Limb (tissue), 2 donors: Measurements from ENCODE around the gene EXOSC6.
A peak's percentile ranks its signal among the peaks of the same experiment; 100 is the strongest.
"Not testable (repeated sequence)": the region's sequence is repeated elsewhere in the genome, so short reads cannot be mapped to it uniquely, and the experiment has no call there.

Experiments used
- DNase-seq, 2 donors: peaks; one replicate each; pipeline ENCODE4 v3.0.0-alpha.2; 2016; ENCODE audit errors: extremely low spot score in 2 of 2

The EXOSC6 gene

DNA sequence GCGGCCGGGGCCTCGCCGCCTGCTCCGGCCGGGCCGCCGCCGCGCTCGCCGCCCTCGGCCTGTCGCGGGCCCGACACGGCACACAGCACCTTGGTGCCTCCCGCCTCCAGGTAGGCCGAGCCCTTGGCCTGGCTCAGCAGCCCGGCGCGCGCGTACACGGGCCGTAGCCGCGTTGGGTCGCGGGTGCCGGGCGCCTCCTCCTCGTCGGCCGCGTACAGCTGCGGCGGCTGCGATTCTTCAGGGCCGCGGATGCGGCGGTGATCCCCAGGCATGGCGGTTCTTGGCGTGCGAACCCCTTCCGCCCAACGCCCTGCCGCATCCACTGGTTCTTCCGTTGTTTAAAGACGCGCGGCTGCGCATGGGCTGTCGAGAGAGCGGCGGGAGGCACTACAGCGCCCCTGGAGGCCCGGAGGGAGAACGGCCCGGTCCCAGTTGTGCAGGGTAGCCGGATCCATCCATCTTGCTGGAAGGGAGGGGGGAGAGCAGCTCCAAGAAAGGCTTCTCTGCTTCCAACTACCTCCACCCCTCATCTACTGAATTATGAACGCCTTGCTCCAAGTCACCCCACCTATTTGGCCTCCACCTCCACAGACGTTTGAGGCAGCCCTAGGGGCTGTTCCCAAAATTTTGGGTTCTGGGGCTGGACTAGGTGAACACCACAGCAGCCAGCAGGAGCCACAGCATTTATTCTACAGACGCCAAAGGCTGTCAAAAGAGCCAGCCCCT, at the start of gene EXOSC6:
TSS of gene EXOSC6 (minus strand) at position 312 of the 726 bp plus-strand sequence. CDS start at position 272, 40 bp downstream.
- peak; percentile 94 for DNase-seq

GRCh38 chr16:70301121-70301520, 49.4 kb upstream of the EXOSC6 start:
- no peak for DNase-seq

- DNase-seq = peak; percentile 73 to 87
Measured at GRCh38 chr16:70298988-70299938, 47.5 kb upstream of the EXOSC6 start, which contains the start of gene DDX19B. DDX19B (plus strand) TSS chr16:70299186; CDS start chr16:70299298, 112 bp downstream.

DNA sequence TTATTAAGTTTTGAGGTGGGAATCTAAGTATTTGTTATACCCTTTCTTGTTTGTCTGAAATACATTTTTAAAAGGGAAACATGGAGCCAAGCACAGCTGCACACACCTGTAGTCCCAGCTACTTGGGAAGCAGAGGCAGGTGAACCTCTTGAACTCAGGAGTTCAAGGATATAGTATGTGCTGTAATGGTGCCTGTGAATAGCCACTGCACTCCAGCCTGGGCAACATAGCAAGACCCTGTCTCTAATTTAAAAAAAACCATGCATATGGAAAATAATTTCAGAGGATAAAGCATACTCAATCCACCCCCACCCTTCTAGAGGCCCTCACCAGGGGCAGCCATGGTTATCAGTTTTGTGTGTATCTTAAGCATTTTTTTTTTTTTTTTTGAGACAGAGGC, 43.9 kb upstream of the EXOSC6 start:
- no peak for DNase-seq

DNA sequence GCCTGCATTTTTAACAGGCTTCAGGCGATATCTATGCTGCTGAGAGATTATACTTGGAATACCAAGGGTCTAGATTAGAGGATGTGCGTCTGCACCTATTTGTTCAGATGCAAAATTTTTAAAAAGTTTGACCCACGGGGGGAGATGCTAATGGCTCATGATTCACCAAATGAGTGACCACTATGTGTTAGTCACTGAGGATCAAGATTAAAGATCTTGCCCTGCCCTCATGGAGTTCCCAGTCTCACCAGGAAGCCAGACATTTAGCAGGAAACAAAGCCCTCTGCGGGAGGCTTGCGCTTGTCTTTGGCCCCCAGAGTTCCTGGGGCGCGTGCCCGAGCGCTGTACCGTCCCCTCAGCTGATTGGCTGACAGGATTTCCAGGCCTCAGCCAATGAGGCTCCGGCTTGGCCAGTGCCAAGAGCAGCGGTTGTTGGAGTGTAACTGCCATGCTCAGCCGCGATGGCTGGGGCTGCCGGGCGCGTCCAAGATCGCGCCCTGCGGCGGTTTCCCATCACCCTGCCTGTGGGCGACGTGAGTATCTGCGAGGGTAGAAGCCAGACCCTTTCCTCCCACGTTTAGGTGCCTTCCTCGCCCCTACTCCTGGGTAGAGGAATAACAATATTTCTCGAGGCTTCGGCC, 42.8 kb upstream of the EXOSC6 start:
- DNase-seq = no peak

GRCh38 chr16:70292148-70292547, 40.4 kb upstream of the EXOSC6 start:
- DNase-seq = not testable (repeated sequence)

DNA sequence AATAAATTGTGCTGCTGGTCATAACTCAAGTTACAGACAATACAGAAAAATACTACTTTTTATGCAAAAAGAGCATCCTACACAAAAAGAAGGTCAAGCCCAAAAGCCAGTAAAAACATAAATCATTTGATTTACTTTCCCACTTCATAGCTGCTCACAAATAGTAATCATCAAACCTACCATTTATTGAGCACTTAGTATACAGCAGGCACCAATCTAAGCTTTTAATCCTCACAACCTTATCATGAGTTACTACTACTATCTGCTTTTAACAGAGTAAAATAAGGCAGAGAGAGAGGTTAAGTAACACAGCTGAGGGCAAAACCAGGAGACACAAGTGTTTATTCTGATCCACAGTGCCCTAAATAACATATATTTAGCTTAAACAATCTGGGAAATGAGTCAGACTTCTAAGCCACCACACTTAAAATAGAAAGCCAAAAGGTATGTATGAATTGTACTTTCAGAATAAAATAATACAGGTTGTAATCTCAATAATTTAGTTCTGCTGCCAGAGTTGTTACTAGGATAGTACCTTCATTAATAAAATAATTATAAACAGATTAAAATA, 39.3 kb upstream of the EXOSC6 start:
- no peak for DNase-seq

DNA sequence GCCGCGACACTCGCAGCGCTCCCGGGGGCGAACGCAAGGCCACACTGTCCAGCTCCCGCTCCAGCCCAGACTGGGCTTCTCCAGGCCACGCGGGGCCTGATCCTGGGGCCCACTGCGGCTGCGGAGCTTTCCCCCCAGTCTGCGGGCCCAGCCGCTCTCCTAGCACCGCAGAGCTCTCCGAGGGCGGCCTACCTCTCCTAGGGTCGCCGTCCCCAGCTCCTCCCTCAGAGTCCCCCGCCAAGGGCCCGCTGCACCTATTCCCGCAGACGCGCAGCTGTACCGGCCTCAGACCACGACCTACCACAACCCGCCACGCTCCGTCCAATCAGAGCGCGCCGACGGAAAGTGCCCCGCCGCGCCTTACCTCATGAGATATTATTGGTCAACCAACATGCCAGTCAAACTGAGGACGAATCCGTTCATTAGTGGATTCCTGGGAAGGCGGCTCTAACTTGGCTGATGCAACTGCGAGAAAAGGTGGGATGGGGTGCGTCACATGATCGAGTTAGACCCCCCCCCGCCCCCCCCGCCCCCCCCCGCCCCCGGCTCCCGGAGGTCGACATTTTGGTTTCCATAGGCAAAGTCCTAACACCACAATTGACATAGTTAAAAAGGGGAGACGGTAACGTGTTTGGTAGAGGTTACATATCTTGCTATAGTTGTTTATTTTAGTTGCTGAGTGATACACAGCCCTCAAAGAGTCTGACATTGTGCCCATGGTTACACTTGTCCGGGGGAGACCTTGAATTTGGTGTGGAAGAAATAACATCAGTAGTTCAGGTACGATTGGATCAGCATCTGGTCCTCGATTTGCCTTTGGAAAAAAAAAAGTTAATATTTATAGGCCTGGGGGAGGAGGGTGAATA, 37.7 kb upstream of the EXOSC6 start, which contains the start of gene AARS1:
TSS of gene AARS1 (minus strand) at position 278 of the 866 bp plus-strand sequence. CDS start 6,743 bp downstream, outside the sequence.
- DNase-seq = peak; percentile 96 to 98

DNA sequence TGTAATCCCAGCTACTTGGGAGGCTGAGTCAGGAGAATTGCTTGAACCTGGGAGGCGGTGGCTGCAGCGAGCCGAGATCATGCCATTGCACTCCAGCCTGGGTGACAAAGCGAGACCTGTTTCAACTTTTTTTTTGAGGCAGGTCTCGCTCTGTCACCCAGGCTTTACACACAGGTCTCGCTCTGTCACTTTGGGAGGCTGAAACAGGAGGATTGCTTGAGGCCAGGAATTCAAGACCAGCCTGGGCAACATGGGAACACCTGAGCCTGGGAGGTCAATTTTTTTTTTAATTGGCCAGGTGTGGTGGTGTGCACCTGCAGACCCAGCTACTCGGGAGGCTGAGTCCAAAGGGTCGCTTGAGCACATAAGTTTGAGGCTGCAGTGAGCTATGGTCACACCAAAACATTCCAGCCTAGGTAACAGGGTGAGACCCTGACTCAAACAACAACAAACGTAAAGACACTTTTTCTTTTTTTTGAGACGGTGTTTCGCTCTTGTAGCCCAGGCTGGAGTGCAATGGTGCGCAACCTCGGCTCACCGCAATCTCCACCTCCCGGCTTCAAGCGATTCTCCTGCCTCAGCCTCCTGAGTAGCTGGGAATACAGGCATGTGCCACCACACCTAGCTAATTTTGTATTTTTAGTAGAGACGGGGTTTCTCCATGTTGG, 35.7 kb upstream of the EXOSC6 start:
- not testable (repeated sequence) for DNase-seq

GRCh38 chr16:70276392-70276791, 24.7 kb upstream of the EXOSC6 start:
- no peak for DNase-seq

GRCh38 chr16:70271696-70272095, 20.0 kb upstream of the EXOSC6 start:
- no peak for DNase-seq

DNA sequence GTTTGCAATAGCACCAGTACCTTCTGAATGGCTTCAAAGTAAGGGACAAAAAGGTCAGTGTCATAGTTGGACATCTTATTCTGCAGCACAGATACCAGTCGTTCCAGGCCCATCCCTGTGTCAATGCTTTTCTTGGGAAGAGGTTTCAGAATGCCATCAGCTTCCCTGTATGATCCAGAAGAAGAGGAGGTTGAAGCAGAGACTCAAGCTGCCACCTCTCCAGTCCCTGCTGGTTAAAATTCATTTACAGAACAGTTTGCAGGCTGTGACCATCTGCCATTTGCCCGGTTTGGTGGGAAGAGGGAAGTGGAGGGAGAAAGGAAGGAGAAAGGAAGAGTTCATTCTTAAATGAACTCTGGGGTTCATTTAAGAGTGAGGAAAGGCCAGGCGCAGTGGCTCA, 18.4 kb upstream of the EXOSC6 start:
- no peak for DNase-seq

GRCh38 chr16:70269471-70269870, 17.7 kb upstream of the EXOSC6 start:
- DNase-seq = no peak

- not testable (repeated sequence) for DNase-seq
Measured at GRCh38 chr16:70267922-70268321, 16.2 kb upstream of the EXOSC6 start.

- DNase-seq = no peak
Measured at GRCh38 chr16:70267516-70267915, 15.8 kb upstream of the EXOSC6 start.

- DNase-seq = not testable (repeated sequence)
Measured at GRCh38 chr16:70259903-70260302, 8.2 kb upstream of the EXOSC6 start.

DNA sequence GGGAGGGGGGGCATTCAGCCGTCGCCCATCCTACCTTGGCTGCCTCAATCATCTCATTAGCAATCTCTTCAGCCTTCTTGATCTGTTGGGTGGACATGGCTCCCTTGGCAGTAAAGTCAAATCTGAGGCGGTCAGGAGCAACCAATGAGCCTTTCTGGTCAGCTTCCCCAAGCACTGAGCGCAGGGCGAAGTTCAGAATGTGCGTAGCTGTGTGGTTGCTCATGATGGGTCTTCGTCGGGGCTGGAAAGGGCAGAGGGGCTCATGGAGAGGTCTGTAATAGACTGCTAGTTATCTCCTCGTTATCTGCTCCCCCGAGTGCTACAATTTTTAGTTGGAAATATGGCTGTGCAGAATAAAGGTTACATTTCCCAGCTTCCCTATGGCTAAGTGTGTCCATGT, 7.2 kb upstream of the EXOSC6 start:
- no peak for DNase-seq

GRCh38 chr16:70258065-70258464, 6.3 kb upstream of the EXOSC6 start:
- DNase-seq = no peak

- DNase-seq = no peak
Measured at GRCh38 chr16:70257391-70257790, 5.7 kb upstream of the EXOSC6 start.

- DNase-seq = no peak
Measured at GRCh38 chr16:70255574-70255973, 3.8 kb upstream of the EXOSC6 start.
